Coronary artery (tissue), 2 donors: ENCODE data around the gene OR5K1.

ENCODE experiments used
- DNase-seq: peaks from one replicate; pipeline ENCODE4 v3.0.0-alpha.2; 2017; ENCODE audit warnings: low spot score
- H3K27ac ChIP-seq, 2 donors: fragments of 200-600 bp; sonication (generic); one replicate each; pipeline ENCODE4 v1.5.1; 2016 to 2019
- H3K4me3 ChIP-seq: fragments of 200-600 bp; sonication (generic); 2 replicates; pipeline ENCODE4 v1.5.1; 2016; ENCODE audit warnings: mild to moderate bottlenecking, moderate library complexity
- CTCF ChIP-seq: fragments of 200-600 bp; sonication (generic); IDR thresholded peaks from one replicate; pipeline ENCODE4 v1.5.1; 2019; ENCODE audit warnings: antibody characterized with exemption

Gene OR5K1

GRCh38 chr3:98497381-98497780 is 34.4 kb downstream of the OR5K1 start, which contains the start of gene OR5K2:
OR5K2 (plus strand) TSS chr3:98497681; CDS start chr3:98497681, 0 bp downstream.
- Histone ChIP-seq H3K4me3 (no peak within 1 kb of the TSS), H3K27ac (no peak within 1 kb of the TSS)
- no peak for TF ChIP-seq CTCF
- DNase-seq, result no peak

GRCh38 chr3:98500019-98500418 is 37.0 kb downstream of the OR5K1 start:
- DNase-seq, result no peak
- TF ChIP-seq CTCF, result no peak
- H3K27ac ChIP-seq, result no peak overlapping the region
- no peak overlapping the region for H3K4me3 ChIP-seq

- no peak for TF ChIP-seq CTCF
- DNase-seq, result no peak
- H3K4me3 ChIP-seq, result no peak overlapping the region
- H3K27ac ChIP-seq, result no peak overlapping the region
Observed at GRCh38 chr3:98501270-98501669, 38.3 kb downstream of the OR5K1 start.

GRCh38 chr3:98501863-98502576 is 39.0 kb downstream of the OR5K1 start:
- Histone ChIP-seq H3K4me3 (no peak overlapping the region), H3K27ac (no peak overlapping the region)
- DNase-seq, result no peak
- TF ChIP-seq CTCF, result no peak

GRCh38 chr3:98504539-98504938 is 41.5 kb downstream of the OR5K1 start:
- no peak for TF ChIP-seq CTCF
- no peak for DNase-seq
- Histone ChIP-seq H3K27ac (no peak overlapping the region), H3K4me3 (no peak overlapping the region)

- H3K27ac ChIP-seq, result no peak overlapping the region
- TF ChIP-seq CTCF, result no peak
- H3K4me3 ChIP-seq, result no peak overlapping the region
- DNase-seq, result no peak
Observed at GRCh38 chr3:98508582-98508981, 45.6 kb downstream of the OR5K1 start.

GRCh38 chr3:98512576-98512975 is 49.6 kb downstream of the OR5K1 start:
- Histone ChIP-seq H3K4me3 (no peak overlapping the region), H3K27ac (no peak overlapping the region)
- TF ChIP-seq CTCF, result no peak
- no peak for DNase-seq
